Measurements from ENCODE around the gene PRKAA2. TPM values are rescaled to one million over a fixed set of nuclear protein-coding genes. Genes with fewer than 3 reads are reported as not detected.

The PRKAA2 gene
- total RNA-seq, 1 experiment from 2014 or later, result 4.0 TPM

DNA sequence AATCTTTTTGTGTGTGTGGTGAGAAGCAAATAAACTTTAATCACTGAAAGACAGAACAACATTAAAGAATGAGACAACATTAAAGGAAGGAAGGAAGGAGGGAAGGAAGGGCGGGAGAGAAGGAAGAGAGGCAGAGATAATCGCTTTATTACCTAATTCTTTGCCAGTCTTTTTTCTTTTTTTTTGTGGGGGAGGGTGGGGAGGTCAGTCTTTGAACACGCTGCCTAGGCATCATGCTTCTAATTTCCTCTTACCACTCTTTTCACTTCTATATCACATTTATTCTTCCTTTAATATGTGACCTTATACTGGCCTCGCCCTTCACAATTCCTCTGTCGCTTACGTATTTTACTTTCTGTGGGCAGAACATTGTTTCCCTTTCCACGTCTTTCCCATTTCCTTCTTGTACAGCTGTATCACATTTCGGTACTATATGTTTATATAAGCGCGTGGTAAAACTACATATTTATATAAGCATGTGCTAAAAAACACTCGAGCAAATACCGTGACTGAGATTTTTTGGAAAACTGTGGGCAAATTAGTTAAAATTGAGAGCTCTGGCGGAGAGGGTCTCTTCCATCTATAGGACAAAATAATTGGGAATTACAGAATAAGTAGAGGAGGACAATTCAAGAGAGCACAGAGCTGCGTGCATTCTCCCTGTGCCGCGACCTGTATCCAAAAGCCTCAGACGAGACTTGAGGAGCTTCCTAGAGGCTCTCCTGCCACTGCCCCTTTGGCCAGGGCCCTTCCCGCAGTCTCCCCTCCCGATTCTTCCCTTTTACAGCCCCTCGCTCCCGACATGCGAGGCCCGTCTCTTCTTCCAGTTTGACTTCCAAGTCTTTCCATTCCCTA is 823 bp upstream of the PRKAA2 start:
- no peak overlapping the region for H3K14ac ChIP-seq (ENCODE audit: insufficient read depth, low read length)
- no peak overlapping the region for H3T11ph ChIP-seq (ENCODE audit: low read length)
- no peak overlapping the region for H2BK5ac ChIP-seq (ENCODE audit: insufficient read length, low read length)
- no peaks in the 10 kb centered on the region for H3K9me3 ChIP-seq (ENCODE audit: control insufficient read depth, low read depth, low read length)
- H2AFZ ChIP-seq (ENCODE audit: low read length), result no peak overlapping the region
- H3K18ac ChIP-seq (ENCODE audit: insufficient read length, low read depth, low read length), result no peak overlapping the region
- no peak overlapping the region for H3K4ac ChIP-seq (ENCODE audit: low read depth, low read length)
- H3K23ac ChIP-seq (ENCODE audit: insufficient read length, low read depth, low read length), result no peak overlapping the region
- H2AK5ac ChIP-seq (ENCODE audit: insufficient read length, low read length), result no peak overlapping the region
- no peak overlapping the region for H3K27ac ChIP-seq (ENCODE audit: insufficient read length, low read depth, low read length)
- H3K79me1 ChIP-seq (ENCODE audit: insufficient read depth, low read depth, low read length, poor library complexity, severe bottlenecking), result no peaks in the 10 kb centered on the region
- peaks cover 12% of the 10 kb centered on the region for H3K23me2 ChIP-seq (ENCODE audit: insufficient read length, low read depth, low read length, poor library complexity, severe bottlenecking)
- no peak overlapping the region for H4K8ac ChIP-seq (replicated peaks; ENCODE audit: insufficient read length, low read depth, low read length)
- no peak overlapping the region for H2BK15ac ChIP-seq (ENCODE audit: low read depth, low read length)
- H3K9me3 Mint-ChIP-seq, result no peaks in the 10 kb centered on the region; a peak in 1 of 5 replicates
- H4K5ac ChIP-seq (ENCODE audit: insufficient read length, low read depth, low read length), result no peak overlapping the region
- H4K91ac ChIP-seq (ENCODE audit: insufficient read length, low read depth, low read length), result no peak overlapping the region
- H3K9ac ChIP-seq (ENCODE audit: extremely low read depth, insufficient read length, low read length), result no peak overlapping the region
- H2BK20ac ChIP-seq (ENCODE audit: low read depth, low read length, poor library complexity, severe bottlenecking), result no peak overlapping the region
- peaks cover 3% of the 10 kb centered on the region; the same call in 1 of the 2 replicates for H3K79me2 ChIP-seq (ENCODE audit: insufficient read depth, low read length)
- H3K4me3 Mint-ChIP-seq, result peak overlapping the region; percentile 87 to 96
- TF ChIP-seq, protein P1, sequence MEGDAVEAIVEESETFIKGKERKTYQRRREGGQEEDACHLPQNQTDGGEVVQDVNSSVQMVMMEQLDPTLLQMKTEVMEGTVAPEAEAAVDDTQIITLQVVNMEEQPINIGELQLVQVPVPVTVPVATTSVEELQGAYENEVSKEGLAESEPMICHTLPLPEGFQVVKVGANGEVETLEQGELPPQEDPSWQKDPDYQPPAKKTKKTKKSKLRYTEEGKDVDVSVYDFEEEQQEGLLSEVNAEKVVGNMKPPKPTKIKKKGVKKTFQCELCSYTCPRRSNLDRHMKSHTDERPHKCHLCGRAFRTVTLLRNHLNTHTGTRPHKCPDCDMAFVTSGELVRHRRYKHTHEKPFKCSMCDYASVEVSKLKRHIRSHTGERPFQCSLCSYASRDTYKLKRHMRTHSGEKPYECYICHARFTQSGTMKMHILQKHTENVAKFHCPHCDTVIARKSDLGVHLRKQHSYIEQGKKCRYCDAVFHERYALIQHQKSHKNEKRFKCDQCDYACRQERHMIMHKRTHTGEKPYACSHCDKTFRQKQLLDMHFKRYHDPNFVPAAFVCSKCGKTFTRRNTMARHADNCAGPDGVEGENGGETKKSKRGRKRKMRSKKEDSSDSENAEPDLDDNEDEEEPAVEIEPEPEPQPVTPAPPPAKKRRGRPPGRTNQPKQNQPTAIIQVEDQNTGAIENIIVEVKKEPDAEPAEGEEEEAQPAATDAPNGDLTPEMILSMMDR (conservative IDR thresholded peaks at IDR 0.05), result no peak
- peaks cover 48% of the 10 kb centered on the region for H3K27me3 Mint-ChIP-seq (ENCODE audit: low read depth)
- H3K4me1 ChIP-seq (ENCODE audit: insufficient read depth, low read length), result no peaks in the 10 kb centered on the region
- peak overlapping the region; percentile 44 for H3K4me2 ChIP-seq (ENCODE audit: insufficient read depth, insufficient read length, low read length)
- H2BK120ac ChIP-seq (ENCODE audit: low read depth, low read length, poor library complexity, severe bottlenecking), result no peak overlapping the region
- no peaks in the 10 kb centered on the region for H4K20me1 ChIP-seq (ENCODE audit: control insufficient read depth, insufficient read depth, insufficient read length)
- no peak overlapping the region for H2BK12ac ChIP-seq (ENCODE audit: insufficient read length, low read depth, low read length)
- H3K27ac Mint-ChIP-seq, result peak overlapping the region in 1 of 3 experiments; percentile 66; a peak in 1 of 7 replicates
- peaks cover 15 to 22% of the 10 kb centered on the region in 2 experiments for H3K4me1 Mint-ChIP-seq
- H3K36me3 Mint-ChIP-seq (ENCODE audit: insufficient read depth in 1 of 3, low read depth in 3 of 3), result no peaks in the 10 kb centered on the region
- whole genome bisulfite sequencing (ENCODE audit: extremely low coverage, insufficient read length, low lambda C conversion rate), result 100% methylated on average over 1 of the region's 23 CpGs
- no peak for DNase-seq
- no peak overlapping the region for H3K56ac ChIP-seq (ENCODE audit: insufficient read length, low read depth, low read length)
- peaks cover 2% of the 10 kb centered on the region; the same call in 1 of the 2 replicates for H3K27me3 ChIP-seq (ENCODE audit: insufficient read depth, low read length)

Measured in H9 (cell line).